ENCODE results near the gene FBXL16.
A peak's percentile ranks its signal among the peaks of the same experiment; 100 is the strongest.

The FBXL16 gene

GRCh38 chr16:674968-675883, 30.4 kb downstream of the FBXL16 start, which contains the start of gene RHBDL1:
Gene RHBDL1 (plus strand): TSS chr16:675671. CDS start chr16:675791, 120 bp downstream.
- H3K4me2 ChIP-seq = peak within 1 kb of the TSS; percentile 37; the same call in 1 of the 2 replicates
- no peak within 1 kb of the TSS for H3K27ac ChIP-seq
- H4K20me1 ChIP-seq = peaks cover 59% of the 10 kb centered on the region
- no peak within 1 kb of the TSS for H3K4me3 ChIP-seq
- no peak within 1 kb of the TSS for H3K9ac ChIP-seq
- peaks cover 20% of the 10 kb centered on the region for H3K4me1 ChIP-seq
- H3K27me3 ChIP-seq = peaks cover 16% of the 10 kb centered on the region
- no peak for TF ChIP-seq Cebpa-rat (IDR thresholded peaks at IDR 0.05)
- no peaks in the 10 kb centered on the region for H3K9me3 ChIP-seq
- peaks cover 44% of the 10 kb centered on the region for H3K36me3 ChIP-seq

- peaks cover 16% of the 10 kb centered on the region for H3K27me3 ChIP-seq
- no peak overlapping the region for H3K9ac ChIP-seq
- peaks cover 68% of the 10 kb centered on the region for H4K20me1 ChIP-seq
- 0 out of 2 replicates have a peak overlapping the region, but pooled peaks have one; percentile 37 for H3K4me2 ChIP-seq
- peaks cover 23% of the 10 kb centered on the region for H3K4me1 ChIP-seq
- H3K4me3 ChIP-seq = no peak overlapping the region
- H3K9me3 ChIP-seq = no peaks in the 10 kb centered on the region
- no peak for TF ChIP-seq Cebpa-rat (IDR thresholded peaks at IDR 0.05)
- no peak overlapping the region for H3K27ac ChIP-seq
- H3K36me3 ChIP-seq = peaks cover 53% of the 10 kb centered on the region
Observed at GRCh38 chr16:674214-674881, 31.3 kb downstream of the FBXL16 start.

GRCh38 chr16:673399-673991, 32.1 kb downstream of the FBXL16 start:
- H3K9me3 ChIP-seq = no peaks in the 10 kb centered on the region
- no peak for TF ChIP-seq Cebpa-rat (IDR thresholded peaks at IDR 0.05)
- H3K4me3 ChIP-seq = no peak overlapping the region
- H3K4me2 ChIP-seq = no peak overlapping the region
- peaks cover 76% of the 10 kb centered on the region for H4K20me1 ChIP-seq
- H3K4me1 ChIP-seq = peaks cover 22% of the 10 kb centered on the region
- H3K27ac ChIP-seq = no peak overlapping the region
- peaks cover 55% of the 10 kb centered on the region for H3K36me3 ChIP-seq
- H3K27me3 ChIP-seq = peaks cover 16% of the 10 kb centered on the region
- no peak overlapping the region for H3K9ac ChIP-seq

GRCh38 chr16:672851-673250, 32.8 kb downstream of the FBXL16 start:
- H3K4me2 ChIP-seq = no peak overlapping the region
- H3K27ac ChIP-seq = no peak overlapping the region
- H3K27me3 ChIP-seq = peaks cover 16% of the 10 kb centered on the region
- no peaks in the 10 kb centered on the region for H3K9me3 ChIP-seq
- TF ChIP-seq Cebpa-rat (IDR thresholded peaks at IDR 0.05) = no peak
- H3K4me1 ChIP-seq = peaks cover 22% of the 10 kb centered on the region
- no peak overlapping the region for H3K9ac ChIP-seq
- H3K36me3 ChIP-seq = peaks cover 55% of the 10 kb centered on the region
- H4K20me1 ChIP-seq = peaks cover 79% of the 10 kb centered on the region
- H3K4me3 ChIP-seq = no peak overlapping the region

- Histone ChIP-seq H3K27ac (no peak overlapping the region), H3K9me3 (no peaks in the 10 kb centered on the region), H3K4me2 (no peak overlapping the region), H3K4me3 (no peak overlapping the region), H3K36me3 (peaks cover 55% of the 10 kb centered on the region), H3K4me1 (peaks cover 26% of the 10 kb centered on the region), H3K9ac (no peak overlapping the region), H3K27me3 (peaks cover 16% of the 10 kb centered on the region), H4K20me1 (peaks cover 79% of the 10 kb centered on the region)
- no peak for TF ChIP-seq Cebpa-rat (IDR thresholded peaks at IDR 0.05)
Observed at GRCh38 chr16:672371-672770, 33.2 kb downstream of the FBXL16 start.

GRCh38 chr16:671353-672131, 34.1 kb downstream of the FBXL16 start:
- no peaks in the 10 kb centered on the region for H3K9me3 ChIP-seq
- H3K4me3 ChIP-seq = no peak overlapping the region
- no peak for TF ChIP-seq Cebpa-rat (IDR thresholded peaks at IDR 0.05)
- no peak overlapping the region for H3K4me2 ChIP-seq
- H3K27me3 ChIP-seq = peaks cover 16% of the 10 kb centered on the region
- H3K4me1 ChIP-seq = peaks cover 35% of the 10 kb centered on the region
- H3K27ac ChIP-seq = no peak overlapping the region
- H4K20me1 ChIP-seq = peaks cover 77% of the 10 kb centered on the region
- H3K36me3 ChIP-seq = peaks cover 57% of the 10 kb centered on the region
- no peak overlapping the region for H3K9ac ChIP-seq

GRCh38 chr16:670485-671352, 34.9 kb downstream of the FBXL16 start:
- 0 out of 2 replicates have a peak overlapping the region, but pooled peaks have one; percentile 99 for H3K9ac ChIP-seq
- peaks cover 72% of the 10 kb centered on the region for H4K20me1 ChIP-seq
- no peak overlapping the region for H3K27ac ChIP-seq
- TF ChIP-seq Cebpa-rat (IDR thresholded peaks at IDR 0.05) = no peak
- H3K9me3 ChIP-seq = no peaks in the 10 kb centered on the region
- no peak overlapping the region for H3K4me3 ChIP-seq
- H3K4me1 ChIP-seq = peaks cover 39% of the 10 kb centered on the region
- peaks cover 15% of the 10 kb centered on the region for H3K27me3 ChIP-seq
- H3K36me3 ChIP-seq = peaks cover 60% of the 10 kb centered on the region
- no peak overlapping the region for H3K4me2 ChIP-seq

GRCh38 chr16:669666-670065, 35.9 kb downstream of the FBXL16 start:
- no peak overlapping the region for H3K4me3 ChIP-seq
- TF ChIP-seq Cebpa-rat (IDR thresholded peaks at IDR 0.05) = no peak
- no peak overlapping the region for H3K27ac ChIP-seq
- peaks cover 5% of the 10 kb centered on the region for H3K27me3 ChIP-seq
- H3K36me3 ChIP-seq = peaks cover 60% of the 10 kb centered on the region
- H4K20me1 ChIP-seq = peaks cover 61% of the 10 kb centered on the region
- peak overlapping the region; percentile 99 for H3K9ac ChIP-seq
- peaks cover 39% of the 10 kb centered on the region for H3K4me1 ChIP-seq
- peak overlapping the region; percentile 96 for H3K4me2 ChIP-seq
- H3K9me3 ChIP-seq = no peaks in the 10 kb centered on the region

All from BLaER1 (cell line).